Endodermal cell (in vitro differentiated cells): ENCODE measurements around the gene BARX1. TPM values are rescaled to one million over a fixed set of nuclear protein-coding genes. Genes with fewer than 3 reads are reported as not detected.
"Not testable (repeated sequence)": the region's sequence is repeated elsewhere in the genome, so short reads cannot be mapped to it uniquely, and the experiment has no call there.

ENCODE experiments used
- DNase-seq: peaks from one replicate; pipeline ENCODE4 v3.0.0-alpha.2; 2017
- H3K27ac ChIP-seq: 2 replicates; pipeline ENCODE4 v1.5.1; 2013; ENCODE audit warnings: mild to moderate bottlenecking, low read depth, low read length, moderate library complexity
- H3K27me3 ChIP-seq: 2 replicates; pipeline ENCODE4 v1.6.1; 2013; ENCODE audit warnings: mild to moderate bottlenecking, low read length, moderate library complexity; ENCODE audit not compliant: insufficient read depth, control insufficient read depth, poor library complexity, severe bottlenecking
- H3K36me3 ChIP-seq: 2 replicates; pipeline ENCODE4 v1.7.0; 2013; ENCODE audit warnings: mild to moderate bottlenecking, low read length, moderate library complexity; ENCODE audit not compliant: control insufficient read depth, insufficient read depth
- H3K4me1 ChIP-seq: one replicate; pipeline ENCODE4 v1.7.0; 2013; ENCODE audit warnings: low read length; ENCODE audit not compliant: control insufficient read depth, insufficient read depth
- H3K4me3 ChIP-seq: 2 replicates; pipeline ENCODE4 v1.5.1; 2013; ENCODE audit warnings: mild to moderate bottlenecking, low read length, moderate library complexity
- H3K9ac ChIP-seq: 2 replicates; pipeline ENCODE4 v1.6.1; 2013; ENCODE audit warnings: mild to moderate bottlenecking, low read length, moderate library complexity; ENCODE audit not compliant: poor library complexity, severe bottlenecking; ENCODE audit errors: extremely low read depth
- H3K9me3 ChIP-seq: 2 replicates; pipeline ENCODE4 v1.6.1; 2013; ENCODE audit warnings: mild to moderate bottlenecking, low read length, moderate library complexity; ENCODE audit not compliant: control insufficient read depth
- H3K27ac Mint-ChIP-seq: 2 replicates; pipeline ENCODE4 v1.8.0; 2020; ENCODE audit warnings: mixed read lengths
- H3K27me3 Mint-ChIP-seq: 2 replicates; pipeline ENCODE4 v1.8.0; 2021; ENCODE audit warnings: mild to moderate bottlenecking, mixed read lengths; ENCODE audit not compliant: insufficient read depth
- H3K36me3 Mint-ChIP-seq: 2 replicates; pipeline ENCODE4 v1.8.0; 2020; ENCODE audit warnings: low read depth, mixed read lengths
- H3K4me1 Mint-ChIP-seq: 2 replicates; pipeline ENCODE4 v1.8.0; 2020; ENCODE audit warnings: mixed read lengths
- H3K4me3 Mint-ChIP-seq: 2 replicates; pipeline ENCODE4 v1.8.0; 2020; ENCODE audit warnings: mild to moderate bottlenecking, moderate library complexity, mixed read lengths
- H3K9me3 Mint-ChIP-seq: 2 replicates; pipeline ENCODE4 v1.8.0; 2020; ENCODE audit warnings: mild to moderate bottlenecking, mixed read lengths
- CTCF ChIP-seq: fragments of 200-600 bp; sonication (generic); conservative IDR thresholded peaks from 2 replicates; pipeline ENCODE4 v1.5.0; 2021; ENCODE audit warnings: antibody characterized with exemption, mild to moderate bottlenecking
- whole genome bisulfite sequencing, 2 experiments: methylation state at CpG; one replicate each; pipeline versions ENCODE4 v1.1.5 to v1.1.7; 2013; ENCODE audit warnings: missing lambda C conversion rate in 2 of 2, mixed read lengths in 1 of 2; ENCODE audit not compliant: insufficient coverage in 1 of 2, insufficient read length in 1 of 2; 5-methylcytosine and 5-hydroxymethylcytosine counted together
- total RNA-seq, 2 donors: library from RNA; stranded (reverse); fragmentation: NEBNext Ultra II Directional in 1 of 2; extraction: Animal tissue kit (Norgen Biotek cat#: 25700) in 1 of 2; gene quantifications; 2 replicates in 1 of 2; 3 replicates in 1 of 2; pipeline ENCODE4 v1.2.1, GENCODE V29; 2021

The BARX1 gene
- total RNA-seq, 2 donors from 2014 or later: 0.35 TPM; not detected in 1

GRCh38 chr9:93942161-93942560 is 13.0 kb downstream of the BARX1 start:
- no peak for TF ChIP-seq CTCF
- H3K27me3 ChIP-seq: peaks cover 85% of the 10 kb centered on the region
- Mint-ChIP-seq H3K27ac (no peak overlapping the region), H3K27me3 (peaks cover 88% of the 10 kb centered on the region), H3K36me3 (no peaks in the 10 kb centered on the region), H3K9me3 (no peaks in the 10 kb centered on the region), H3K4me3 (no peak overlapping the region), H3K4me1 (peaks cover 9% of the 10 kb centered on the region)
- no peaks in the 10 kb centered on the region for H3K36me3 ChIP-seq
- 82 to 93% methylated on average over 6 to 7 of the region's 7 CpGs for WGBS, 2 experiments
- H3K4me1 ChIP-seq: no peaks in the 10 kb centered on the region
- no peak overlapping the region for H3K27ac ChIP-seq
- no peak overlapping the region for H3K4me3 ChIP-seq
- no peaks in the 10 kb centered on the region for H3K9me3 ChIP-seq
- no peak overlapping the region for H3K9ac ChIP-seq
- no peak for DNase-seq

GRCh38 chr9:93941493-93941892 is 13.7 kb downstream of the BARX1 start:
- H3K27ac ChIP-seq: no peak overlapping the region
- no peak for TF ChIP-seq CTCF
- Mint-ChIP-seq H3K27ac (no peak overlapping the region), H3K36me3 (no peaks in the 10 kb centered on the region), H3K4me1 (peaks cover 9% of the 10 kb centered on the region), H3K9me3 (no peaks in the 10 kb centered on the region), H3K27me3 (peaks cover 81% of the 10 kb centered on the region), H3K4me3 (no peak overlapping the region)
- no peaks in the 10 kb centered on the region for H3K9me3 ChIP-seq
- peaks cover 81% of the 10 kb centered on the region for H3K27me3 ChIP-seq
- no peak for DNase-seq
- H3K4me3 ChIP-seq: no peak overlapping the region
- no peak overlapping the region for H3K9ac ChIP-seq
- H3K36me3 ChIP-seq: no peaks in the 10 kb centered on the region
- H3K4me1 ChIP-seq: no peaks in the 10 kb centered on the region
- 78 to 79% methylated on average over 2 of the region's 2 CpGs for WGBS, 2 experiments

- no peak overlapping the region for H3K4me3 Mint-ChIP-seq
- no peaks in the 10 kb centered on the region for H3K9me3 ChIP-seq
- peaks cover 78% of the 10 kb centered on the region for H3K27me3 Mint-ChIP-seq
- peaks cover 3% of the 10 kb centered on the region for H3K4me1 Mint-ChIP-seq
- 85 to 86% methylated on average over 4 to 8 of the region's 8 CpGs for WGBS, 2 experiments
- no peak for TF ChIP-seq CTCF
- H3K27me3 ChIP-seq: peaks cover 75% of the 10 kb centered on the region
- no peaks in the 10 kb centered on the region for H3K4me1 ChIP-seq
- H3K36me3 Mint-ChIP-seq: no peaks in the 10 kb centered on the region
- H3K9me3 Mint-ChIP-seq: no peaks in the 10 kb centered on the region
- DNase-seq: no peak
- no peak overlapping the region for H3K4me3 ChIP-seq
- no peak overlapping the region for H3K9ac ChIP-seq
- no peak overlapping the region for H3K27ac ChIP-seq
- H3K27ac Mint-ChIP-seq: no peak overlapping the region
- H3K36me3 ChIP-seq: no peaks in the 10 kb centered on the region
Observed at GRCh38 chr9:93940951-93941350, 14.2 kb downstream of the BARX1 start.

- not testable (repeated sequence) for DNase-seq, H3K4me3 ChIP-seq, H3K9me3 ChIP-seq, H3K9me3 Mint-ChIP-seq, H3K4me1 Mint-ChIP-seq, H3K36me3 ChIP-seq, H3K27ac ChIP-seq, H3K4me1 ChIP-seq, H3K4me3 Mint-ChIP-seq, H3K9ac ChIP-seq, H3K27ac Mint-ChIP-seq, H3K36me3 Mint-ChIP-seq
- H3K27me3 Mint-ChIP-seq: peaks cover 67% of the 10 kb centered on the region
- WGBS, 2 experiments: 89 to 92% methylated on average over 6 to 7 of the region's 7 CpGs
- H3K27me3 ChIP-seq: peaks cover 61% of the 10 kb centered on the region
Observed at GRCh38 chr9:93939589-93939988, 15.6 kb downstream of the BARX1 start.
